ENCODE data around the gene MGAT4D. TPM values are rescaled to one million over a fixed set of nuclear protein-coding genes. Genes with fewer than 3 reads are reported as not detected.
"Not testable (repeated sequence)": the region's sequence is repeated elsewhere in the genome, so short reads cannot be mapped to it uniquely, and the experiment has no call there.

Gene MGAT4D
- total RNA-seq, 4 donors from 2014 or later = not detected

- Histone ChIP-seq H3K9me3 (no peaks in the 10 kb centered on the region), H3K27me3 (no peaks in the 10 kb centered on the region), H3K36me3 (no peaks in the 10 kb centered on the region), H3K27ac (no peak overlapping the region), H3K4me1 (peaks cover 3 to 10% of the 10 kb centered on the region in 2 donors), H3K4me3 (replicated peaks in 1 of 3) (peak overlapping the region in 2 of 3 donors; percentile 6 to 97)
- no peak for DNase-seq
- intact Hi-C loops (cut with DNase I) = loop anchor here (10.0 kb wide), 1 partner anchor 149 kb away; the partner anchor contains the start of gene SCOC
- 25 to 26% methylated on average over 8 of the region's 8 CpGs for WGBS, 2 donors
- no peak for TF ChIP-seq POLR2A (IDR thresholded peaks at IDR 0.05)
- TF ChIP-seq, protein P1, sequence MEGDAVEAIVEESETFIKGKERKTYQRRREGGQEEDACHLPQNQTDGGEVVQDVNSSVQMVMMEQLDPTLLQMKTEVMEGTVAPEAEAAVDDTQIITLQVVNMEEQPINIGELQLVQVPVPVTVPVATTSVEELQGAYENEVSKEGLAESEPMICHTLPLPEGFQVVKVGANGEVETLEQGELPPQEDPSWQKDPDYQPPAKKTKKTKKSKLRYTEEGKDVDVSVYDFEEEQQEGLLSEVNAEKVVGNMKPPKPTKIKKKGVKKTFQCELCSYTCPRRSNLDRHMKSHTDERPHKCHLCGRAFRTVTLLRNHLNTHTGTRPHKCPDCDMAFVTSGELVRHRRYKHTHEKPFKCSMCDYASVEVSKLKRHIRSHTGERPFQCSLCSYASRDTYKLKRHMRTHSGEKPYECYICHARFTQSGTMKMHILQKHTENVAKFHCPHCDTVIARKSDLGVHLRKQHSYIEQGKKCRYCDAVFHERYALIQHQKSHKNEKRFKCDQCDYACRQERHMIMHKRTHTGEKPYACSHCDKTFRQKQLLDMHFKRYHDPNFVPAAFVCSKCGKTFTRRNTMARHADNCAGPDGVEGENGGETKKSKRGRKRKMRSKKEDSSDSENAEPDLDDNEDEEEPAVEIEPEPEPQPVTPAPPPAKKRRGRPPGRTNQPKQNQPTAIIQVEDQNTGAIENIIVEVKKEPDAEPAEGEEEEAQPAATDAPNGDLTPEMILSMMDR (IDR thresholded peaks at IDR 0.05) = no peak
Measured at GRCh38 chr4:140523370-140523856, 25.3 kb upstream of the MGAT4D start.

DNA sequence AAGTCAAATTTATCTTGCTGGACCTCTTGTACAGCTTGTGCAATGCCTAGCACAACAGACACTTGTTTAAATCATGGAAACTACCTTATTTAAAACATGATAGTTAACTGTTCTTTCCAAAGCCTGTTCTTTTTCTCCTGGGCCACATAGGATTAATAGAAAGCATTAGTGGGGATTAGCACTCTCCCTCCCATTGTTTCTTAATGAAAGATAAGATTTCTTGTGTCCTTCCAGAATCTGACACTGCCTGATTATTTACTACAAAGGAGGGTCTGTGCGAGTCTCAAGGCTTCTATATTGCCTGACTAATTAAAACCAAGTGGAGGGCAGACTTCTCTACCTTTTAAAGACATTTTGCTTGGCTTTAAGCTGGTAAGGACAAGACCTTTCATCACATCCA lies 17.3 kb upstream of the MGAT4D start:
- 16 to 28% methylated on average over 1 of the region's 1 CpG for WGBS, 2 donors
- H3K9me3 ChIP-seq = no peaks in the 10 kb centered on the region

GRCh38 chr4:140513765-140514164 lies 15.7 kb upstream of the MGAT4D start:
- H3K27me3 ChIP-seq; H3K27ac ChIP-seq; H3K36me3 ChIP-seq; DNase-seq; H3K9me3 ChIP-seq; intact Hi-C loops (cut with DNase I); H3K4me1 ChIP-seq; H3K4me3 ChIP-seq (replicated peaks in 1 of 3): not testable (repeated sequence)
- WGBS, 2 donors = 94 to 96% methylated on average over 5 of the region's 5 CpGs

More for the DNA sequence above, 17.3 kb upstream of the MGAT4D start:
- intact Hi-C loops (cut with DNase I) = no loop called here
- no peaks in the 10 kb centered on the region for H3K27me3 ChIP-seq
- DNase-seq = no peak
- no peaks in the 10 kb centered on the region for H3K36me3 ChIP-seq
- H3K4me1 ChIP-seq = no peaks in the 10 kb centered on the region
- no peak overlapping the region for H3K4me3 ChIP-seq (replicated peaks in 1 of 3)
- TF ChIP-seq POLR2A (IDR thresholded peaks at IDR 0.05) = no peak
- TF ChIP-seq, protein P1 (IDR thresholded peaks at IDR 0.05) = no peak
- H3K27ac ChIP-seq = no peak overlapping the region

- H3K9me3 ChIP-seq = no peaks in the 10 kb centered on the region
- H3K36me3 ChIP-seq = no peaks in the 10 kb centered on the region
- DNase-seq = no peak
- H3K4me3 ChIP-seq (replicated peaks in 1 of 3) = no peak overlapping the region
- intact Hi-C loops (cut with DNase I) = no loop called here
- H3K4me1 ChIP-seq = no peaks in the 10 kb centered on the region
- TF ChIP-seq, protein P1 (IDR thresholded peaks at IDR 0.05) = no peak
- no peak for TF ChIP-seq POLR2A (IDR thresholded peaks at IDR 0.05)
- no peak overlapping the region for H3K27ac ChIP-seq
- H3K27me3 ChIP-seq = no peaks in the 10 kb centered on the region
Measured at GRCh38 chr4:140504261-140504660, 6.2 kb upstream of the MGAT4D start.

DNA sequence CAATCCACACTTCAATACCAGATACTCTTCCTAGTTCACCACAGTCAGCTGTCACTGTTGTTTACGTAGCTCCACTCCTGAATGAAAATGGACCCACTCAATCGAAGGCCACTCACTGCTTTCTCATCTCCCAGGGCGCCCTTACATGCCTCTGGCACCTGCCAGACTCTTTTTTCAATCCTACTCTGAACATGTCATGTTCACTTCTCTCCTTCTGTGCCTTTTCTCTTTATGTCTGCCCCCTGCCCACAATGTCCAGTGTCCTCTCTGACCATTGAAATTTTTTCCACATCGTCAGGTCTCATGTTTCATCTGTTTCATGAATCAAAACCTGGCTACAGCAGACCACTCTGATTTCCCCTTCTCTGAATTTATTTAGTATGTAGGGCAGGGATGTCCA lies 1.3 kb upstream of the MGAT4D start:
- WGBS, 2 donors = 85 to 88% methylated on average over 4 of the region's 4 CpGs
- H3K27me3 ChIP-seq = peaks cover 11% of the 10 kb centered on the region
- no peaks in the 10 kb centered on the region for H3K36me3 ChIP-seq
- no peak overlapping the region for H3K27ac ChIP-seq
- intact Hi-C loops (cut with DNase I) = no loop called here
- TF ChIP-seq, protein P1 (IDR thresholded peaks at IDR 0.05) = no peak
- TF ChIP-seq POLR2A (IDR thresholded peaks at IDR 0.05) = no peak
- DNase-seq = no peak
- H3K9me3 ChIP-seq = no peaks in the 10 kb centered on the region
- no peak overlapping the region for H3K4me3 ChIP-seq (replicated peaks in 1 of 3)
- peaks cover 0 to 7% of the 10 kb centered on the region in 2 donors for H3K4me1 ChIP-seq

- DNase-seq = no peak
- H3K9me3 ChIP-seq = no peaks in the 10 kb centered on the region
- 79 to 81% methylated on average over 11 of the region's 11 CpGs for WGBS, 2 donors
- H3K36me3 ChIP-seq = no peaks in the 10 kb centered on the region
- no peak overlapping the region for H3K27ac ChIP-seq
- H3K4me3 ChIP-seq (replicated peaks in 1 of 3) = no peak overlapping the region
- TF ChIP-seq, protein P1 (IDR thresholded peaks at IDR 0.05) = no peak
- TF ChIP-seq POLR2A (IDR thresholded peaks at IDR 0.05) = no peak
- intact Hi-C loops (cut with DNase I) = no loop called here
- peaks cover 0 to 7% of the 10 kb centered on the region in 2 donors for H3K4me1 ChIP-seq
- H3K27me3 ChIP-seq = peaks cover 11% of the 10 kb centered on the region
Measured at GRCh38 chr4:140497405-140497746, 717 bp downstream of the MGAT4D start.

All from thyroid gland (tissue), 4 donors.